Activated naive CD4-positive, alpha-beta T cell treated with anti-CD3 and anti-CD28 coated beads for 36 hours (primary cell): Measurements from ENCODE around the gene OPTC. TPM values are rescaled to one million over a fixed set of nuclear protein-coding genes. Genes with fewer than 3 reads are reported as not detected.
A peak's percentile ranks its signal among the peaks of the same experiment; 100 is the strongest.
"Not testable (repeated sequence)": the region's sequence is repeated elsewhere in the genome, so short reads cannot be mapped to it uniquely, and the experiment has no call there.

Experiments used
- CTCF ChIA-PET: fragments of 350-600 bp; sonication (Branson Sonifier 250); formaldehyde crosslinking; loops from one replicate; lab custom pipeline; 2021; ENCODE audit warnings: antibody characterized with exemption; lab: Charles Lee
- DNase-seq: peaks from one replicate; pipeline ENCODE4 v3.0.0-alpha.2; 2020
- H3K27ac Mint-ChIP-seq: one replicate; pipeline ENCODE4 v1.8.0; 2021; ENCODE audit warnings: mild to moderate bottlenecking, mixed read lengths
- H3K27me3 Mint-ChIP-seq: one replicate; pipeline ENCODE4 v1.8.0; 2021; ENCODE audit warnings: low read depth, mixed read lengths
- H3K36me3 Mint-ChIP-seq: one replicate; pipeline ENCODE4 v1.8.0; 2021; ENCODE audit warnings: low read depth, mixed read lengths
- H3K4me1 Mint-ChIP-seq: one replicate; pipeline ENCODE4 v1.8.0; 2021; ENCODE audit warnings: low read depth, mixed read lengths
- H3K4me3 Mint-ChIP-seq: one replicate; pipeline ENCODE4 v1.8.0; 2021; ENCODE audit warnings: mild to moderate bottlenecking, moderate library complexity, mixed read lengths
- H3K9me3 Mint-ChIP-seq: one replicate; pipeline ENCODE4 v1.8.0; 2021; ENCODE audit warnings: mixed read lengths
- intact Hi-C: fragments of 100-400 bp; cut with micrococcal nuclease; formaldehyde crosslinking; loops from one replicate; pipeline ENCODE4 v1.15.1; 2023
- total RNA-seq, 2 experiments: library from RNA; stranded (reverse); gene quantifications; one replicate each; pipeline ENCODE4 v1.2.3, GENCODE V29; 2021

OPTC gene
- total RNA-seq, 2 experiments from 2014 or later = not detected

DNA sequence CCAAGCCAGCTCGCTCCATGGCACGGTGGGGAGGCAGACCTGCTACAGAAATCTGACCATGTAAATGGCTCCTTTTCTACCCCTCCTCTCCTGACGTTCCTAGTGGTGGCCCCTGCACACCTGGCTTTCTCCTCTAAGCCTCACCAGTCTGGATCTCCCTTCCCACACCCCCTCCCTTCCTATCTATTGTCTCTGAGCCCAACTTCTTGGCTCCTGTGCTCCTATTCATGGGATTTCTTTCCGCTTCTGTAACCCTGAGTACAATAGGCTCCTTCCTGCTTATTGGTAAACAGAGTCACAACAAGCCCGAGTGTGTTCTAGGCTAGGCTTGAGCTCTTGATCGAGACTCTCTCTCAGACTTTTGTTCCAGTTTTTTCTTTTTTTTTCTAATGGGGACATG is 17.6 kb downstream of the OPTC start:
- Mint-ChIP-seq H3K4me1 (peaks cover 36% of the 10 kb centered on the region), H3K27ac (no peak overlapping the region)
- CTCF ChIA-PET = interaction anchor here (0.6 to 0.7 kb wide), 2 partner anchors 34 to 171 kb away, joined by 3 read pairs; no protein-coding TSS in a partner anchor

DNA sequence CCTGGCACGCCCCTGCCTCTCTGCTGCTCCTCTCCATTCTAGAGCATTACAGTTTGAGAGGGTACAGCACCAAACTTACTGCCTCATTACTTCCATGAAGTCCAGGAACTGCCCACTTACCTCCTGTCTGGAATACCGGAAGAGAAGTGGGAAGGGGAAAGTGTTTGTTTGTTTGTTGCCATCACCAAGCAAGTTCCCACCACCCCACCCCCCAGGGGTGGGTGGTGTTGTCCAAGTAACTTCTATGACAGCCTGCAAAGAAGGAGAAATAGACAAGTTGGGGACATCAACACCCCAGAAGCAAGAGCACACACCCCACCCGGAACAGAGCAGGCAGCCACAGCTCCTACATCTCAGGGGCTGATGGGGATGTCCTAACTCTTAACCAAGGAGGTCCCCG is 18.0 kb downstream of the OPTC start:
- H3K9me3 Mint-ChIP-seq = no peaks in the 10 kb centered on the region
- CTCF ChIA-PET = interaction anchor here (0.7 kb wide), 1 partner anchor 34 kb away, joined by 3 read pairs; no protein-coding TSS in a partner anchor
- H3K27ac Mint-ChIP-seq = no peak overlapping the region
- no peak for DNase-seq
- no peaks in the 10 kb centered on the region for H3K27me3 Mint-ChIP-seq
- peaks cover 36% of the 10 kb centered on the region for H3K4me1 Mint-ChIP-seq
- intact Hi-C loops = loop anchor here (2.0 kb wide), 2 partner anchors 95 to 115 kb away; partner anchors contain the start of gene ATP2B4
- no peaks in the 10 kb centered on the region for H3K36me3 Mint-ChIP-seq
- H3K4me3 Mint-ChIP-seq = no peak overlapping the region

More for the DNA sequence above, 17.6 kb downstream of the OPTC start:
- H3K36me3 Mint-ChIP-seq = no peaks in the 10 kb centered on the region
- no peaks in the 10 kb centered on the region for H3K27me3 Mint-ChIP-seq
- H3K4me3 Mint-ChIP-seq = no peak overlapping the region
- intact Hi-C loops = no loop called here
- no peaks in the 10 kb centered on the region for H3K9me3 Mint-ChIP-seq
- no peak for DNase-seq

DNA sequence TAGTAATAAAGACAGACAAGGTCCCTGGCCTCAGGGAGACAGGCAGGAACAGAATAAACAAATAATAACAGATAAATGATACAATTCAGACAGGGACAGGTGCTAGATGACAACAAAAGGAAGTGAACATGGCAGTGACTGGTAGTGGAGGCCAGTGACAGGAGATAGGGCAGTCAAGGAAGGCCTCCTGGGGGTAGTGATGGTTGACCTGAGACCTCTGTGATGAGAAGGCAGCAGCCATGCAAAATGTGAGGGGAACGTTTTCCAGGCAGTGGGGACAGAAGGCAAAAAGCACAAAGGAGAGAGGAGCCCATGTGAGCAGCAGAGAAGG is 18.5 kb downstream of the OPTC start:
- intact Hi-C loops = loop anchor here (2.0 kb wide), 2 partner anchors 94 to 114 kb away; partner anchors contain the start of gene ATP2B4
- Mint-ChIP-seq H3K27me3 (no peaks in the 10 kb centered on the region), H3K27ac (peak overlapping the region; percentile 82), H3K4me3 (no peak overlapping the region), H3K36me3 (no peaks in the 10 kb centered on the region), H3K4me1 (peaks cover 36% of the 10 kb centered on the region), H3K9me3 (no peaks in the 10 kb centered on the region)
- CTCF ChIA-PET = interaction anchor here (1.0 kb wide), 1 partner anchor 189 kb away, joined by 5 read pairs; no protein-coding TSS in a partner anchor
- DNase-seq = no peak

DNA sequence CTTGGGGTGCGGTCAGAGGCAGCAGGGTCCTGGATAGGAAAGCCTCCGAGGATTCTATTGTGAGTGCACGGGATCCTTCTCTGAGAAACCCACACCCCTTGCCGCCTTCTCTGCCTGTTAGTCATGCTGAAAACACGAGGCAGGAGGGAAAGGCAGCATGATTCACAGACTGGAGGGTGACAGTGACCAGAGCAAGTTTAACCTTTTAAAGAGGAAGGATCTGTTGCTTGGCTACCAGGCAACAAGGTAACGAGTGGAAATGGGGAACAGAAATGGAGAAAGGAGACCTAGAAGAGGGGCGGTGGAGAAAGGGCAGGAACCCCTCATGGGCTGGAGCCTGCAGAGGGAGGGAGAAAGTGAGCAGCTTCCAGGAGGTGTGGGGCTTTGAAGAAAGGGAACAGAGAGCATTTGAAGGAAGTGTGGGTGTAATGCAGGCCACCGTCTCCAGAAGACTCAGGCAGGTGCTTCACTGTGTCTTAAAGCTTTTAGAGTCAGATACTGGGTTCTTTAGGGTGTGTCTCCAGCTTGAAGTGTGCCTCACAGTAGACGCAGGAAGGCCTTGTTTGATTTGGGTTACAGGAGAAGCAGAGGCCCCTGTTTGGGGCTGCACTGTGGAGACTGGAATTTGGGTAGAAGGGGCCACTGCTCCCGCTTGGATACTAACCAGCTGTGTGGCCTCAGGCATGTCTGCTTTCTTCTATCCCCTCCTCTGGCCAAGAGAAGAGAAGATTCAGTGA is 19.1 kb downstream of the OPTC start:
- Mint-ChIP-seq H3K27ac (peak overlapping the region; percentile 82), H3K27me3 (no peaks in the 10 kb centered on the region), H3K4me1 (peaks cover 36% of the 10 kb centered on the region), H3K36me3 (no peaks in the 10 kb centered on the region), H3K4me3 (peak overlapping the region; percentile 42), H3K9me3 (no peaks in the 10 kb centered on the region)
- peak; percentile 83 for DNase-seq
- CTCF ChIA-PET = interaction anchor here (1.0 to 2.9 kb wide), 3 partner anchors 8 to 189 kb away, joined by 5 to 19 read pairs (median 5); no protein-coding TSS in a partner anchor
- intact Hi-C loops = loop anchor here (1.0 to 2.0 kb wide), 4 partner anchors 94 to 140 kb away; partner anchors contain the start of gene ATP2B4

DNA sequence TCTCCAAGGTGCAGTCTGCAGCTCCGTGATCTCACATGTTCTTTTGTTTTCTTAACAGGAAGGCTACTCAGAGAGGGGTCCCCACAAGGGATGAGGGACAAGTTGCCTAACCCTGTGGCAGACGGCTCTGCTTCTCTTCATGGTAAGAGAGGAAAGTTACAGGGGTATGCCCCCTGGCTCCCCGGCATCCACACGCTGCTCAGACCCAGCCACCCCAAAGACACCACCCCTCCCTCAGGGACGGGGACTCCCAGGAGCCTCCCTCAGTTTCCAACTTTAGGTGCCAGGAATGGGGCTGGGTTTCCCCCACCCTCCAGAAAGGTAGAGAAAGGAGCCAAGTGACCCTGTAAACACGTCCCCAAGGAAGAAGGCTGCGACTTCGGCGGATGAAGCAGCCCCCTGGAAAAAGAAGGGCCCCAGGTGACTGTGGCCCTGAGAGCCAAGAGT is 19.7 kb downstream of the OPTC start:
- H3K9me3 Mint-ChIP-seq = no peaks in the 10 kb centered on the region
- DNase-seq = peak; percentile 12
- peak overlapping the region; percentile 42 for H3K4me3 Mint-ChIP-seq
- intact Hi-C loops = loop anchor here (1.0 to 2.0 kb wide), 5 partner anchors 93 to 251 kb away; partner anchors contain the start of genes ATP2B4 and LAX1
- H3K27me3 Mint-ChIP-seq = no peaks in the 10 kb centered on the region
- H3K27ac Mint-ChIP-seq = peak overlapping the region; percentile 82
- H3K36me3 Mint-ChIP-seq = no peaks in the 10 kb centered on the region
- CTCF ChIA-PET = interaction anchor here (1.0 to 2.9 kb wide), 5 partner anchors 9 to 246 kb away, joined by 4 to 19 read pairs (median 5); no protein-coding TSS in a partner anchor
- H3K4me1 Mint-ChIP-seq = peaks cover 36% of the 10 kb centered on the region

DNA sequence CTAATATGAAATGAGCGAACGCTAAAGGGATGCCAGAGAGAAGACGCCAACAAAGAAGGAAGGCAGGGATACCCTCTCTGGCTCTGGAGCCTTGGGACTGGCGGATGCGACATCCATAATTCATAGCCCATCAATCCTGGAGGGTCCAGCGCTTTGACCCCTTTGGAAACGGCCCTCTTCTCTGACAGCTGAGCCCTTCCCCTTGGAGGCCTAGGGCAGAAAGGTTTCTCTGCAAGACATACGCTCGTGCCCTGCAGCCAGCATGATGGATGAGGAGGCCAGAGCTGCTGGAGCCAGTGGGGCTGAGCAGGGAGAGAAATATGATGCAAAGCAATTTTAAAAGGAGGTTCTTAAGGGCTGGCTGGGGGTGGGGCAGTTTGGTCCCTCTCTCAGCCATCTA is 22.2 kb downstream of the OPTC start:
- H3K27ac Mint-ChIP-seq = no peak overlapping the region
- CTCF ChIA-PET = interaction anchor here (0.6 to 1.9 kb wide), 2 partner anchors 9 to 206 kb away, joined by 3 to 4 read pairs; no protein-coding TSS in a partner anchor

DNA sequence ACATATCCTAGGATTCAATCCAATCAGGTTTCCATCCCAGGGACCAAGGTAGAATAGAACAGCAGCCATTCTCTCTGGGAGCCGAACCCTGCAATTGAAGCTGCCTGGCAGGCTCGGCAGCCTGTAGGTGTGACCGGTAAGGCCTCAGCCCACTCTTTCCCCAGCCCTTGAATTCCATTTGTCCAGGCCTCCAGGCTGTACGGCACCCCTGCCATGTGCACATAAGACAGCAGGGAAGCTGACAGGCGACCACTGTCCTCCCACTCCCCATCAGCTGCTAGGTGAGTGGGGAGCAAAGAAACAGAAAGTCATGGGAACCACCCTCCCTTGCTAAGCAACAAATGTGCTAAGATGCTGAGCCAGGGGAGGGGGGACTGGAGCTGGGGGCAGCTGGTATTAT is 23.0 kb downstream of the OPTC start:
- intact Hi-C loops = no loop called here
- Mint-ChIP-seq H3K4me1 (peaks cover 33% of the 10 kb centered on the region), H3K36me3 (no peaks in the 10 kb centered on the region), H3K9me3 (no peaks in the 10 kb centered on the region), H3K27ac (no peak overlapping the region), H3K4me3 (no peak overlapping the region), H3K27me3 (no peaks in the 10 kb centered on the region)
- DNase-seq = no peak
- CTCF ChIA-PET = interaction anchor here (0.6 to 1.9 kb wide), 3 partner anchors 9 to 207 kb away, joined by 3 to 4 read pairs (median 3); no protein-coding TSS in a partner anchor

More for the DNA sequence above, 22.2 kb downstream of the OPTC start:
- intact Hi-C loops = no loop called here
- Mint-ChIP-seq H3K27me3 (no peaks in the 10 kb centered on the region), H3K36me3 (no peaks in the 10 kb centered on the region), H3K4me1 (peaks cover 34% of the 10 kb centered on the region), H3K4me3 (no peak overlapping the region), H3K9me3 (no peaks in the 10 kb centered on the region)
- DNase-seq = no peak

DNA sequence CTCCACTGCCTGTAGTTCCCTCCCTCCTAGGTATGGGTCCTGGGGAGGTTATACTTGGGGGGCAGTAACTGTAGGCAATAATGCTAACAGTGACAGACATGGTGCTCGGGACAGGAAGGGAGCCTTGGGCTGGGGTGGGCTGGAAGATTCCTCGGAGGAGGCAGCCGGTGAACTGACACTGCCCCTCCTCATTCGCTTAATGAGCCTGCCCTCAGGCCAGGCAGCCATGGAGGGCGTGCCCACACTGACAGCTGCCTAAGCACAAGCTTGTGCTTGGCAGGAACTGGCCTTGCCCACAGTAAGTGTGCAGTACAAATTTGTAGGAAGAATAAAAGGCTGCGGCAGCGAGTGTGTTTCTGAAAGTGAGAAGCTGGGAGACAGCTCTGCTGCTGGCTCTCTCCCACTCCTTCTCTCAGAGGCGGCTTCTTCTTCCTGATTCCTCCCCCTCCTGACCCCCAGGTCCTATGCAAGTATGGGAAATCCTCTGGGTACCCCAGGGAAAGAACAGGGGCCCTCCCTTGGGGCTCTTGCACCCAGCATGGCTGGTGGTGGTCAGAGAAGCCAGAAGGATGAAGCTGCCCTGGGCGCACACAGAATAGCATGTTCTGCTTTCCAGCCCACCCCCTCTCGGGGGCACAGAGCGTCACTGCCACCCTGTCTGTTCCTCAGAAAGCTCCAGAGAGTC is 23.6 kb downstream of the OPTC start:
- H3K9me3 Mint-ChIP-seq = no peaks in the 10 kb centered on the region
- H3K27me3 Mint-ChIP-seq = no peaks in the 10 kb centered on the region
- H3K36me3 Mint-ChIP-seq = no peaks in the 10 kb centered on the region
- H3K4me3 Mint-ChIP-seq = no peak overlapping the region
- DNase-seq = no peak
- intact Hi-C loops = no loop called here
- CTCF ChIA-PET = interaction anchor here (0.7 to 1.9 kb wide), 4 partner anchors 10 to 49 kb away, joined by 3 to 4 read pairs (median 3); no protein-coding TSS in a partner anchor
- H3K27ac Mint-ChIP-seq = no peak overlapping the region
- peaks cover 27% of the 10 kb centered on the region for H3K4me1 Mint-ChIP-seq

DNA sequence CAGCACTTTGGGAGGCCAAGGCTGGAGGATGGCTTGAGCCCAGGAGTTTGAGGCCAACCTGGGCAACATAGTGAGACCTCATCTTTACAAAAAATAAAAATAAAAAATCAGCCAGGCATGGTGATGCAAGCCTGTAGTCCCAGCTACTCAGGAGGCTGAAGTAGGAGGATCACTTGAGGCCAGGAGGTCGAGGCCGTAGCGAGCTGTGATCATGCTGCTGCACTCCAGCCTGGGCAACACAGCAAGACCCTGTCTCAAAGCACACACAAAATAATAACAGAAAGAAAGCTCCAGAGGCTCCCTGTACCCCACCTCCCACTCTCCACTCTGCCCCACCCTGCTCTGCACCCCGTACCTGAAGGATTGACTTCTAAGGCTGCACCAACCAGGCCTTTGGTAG is 24.2 kb downstream of the OPTC start:
- H3K4me3 Mint-ChIP-seq, H3K27ac Mint-ChIP-seq, intact Hi-C loops, DNase-seq, H3K9me3 Mint-ChIP-seq, H3K27me3 Mint-ChIP-seq, H3K36me3 Mint-ChIP-seq: not testable (repeated sequence)
- peaks cover 21% of the 10 kb centered on the region for H3K4me1 Mint-ChIP-seq
- CTCF ChIA-PET = interaction anchor here (0.7 to 1.9 kb wide), 3 partner anchors 11 to 48 kb away, joined by 3 to 4 read pairs (median 3); no protein-coding TSS in a partner anchor

DNA sequence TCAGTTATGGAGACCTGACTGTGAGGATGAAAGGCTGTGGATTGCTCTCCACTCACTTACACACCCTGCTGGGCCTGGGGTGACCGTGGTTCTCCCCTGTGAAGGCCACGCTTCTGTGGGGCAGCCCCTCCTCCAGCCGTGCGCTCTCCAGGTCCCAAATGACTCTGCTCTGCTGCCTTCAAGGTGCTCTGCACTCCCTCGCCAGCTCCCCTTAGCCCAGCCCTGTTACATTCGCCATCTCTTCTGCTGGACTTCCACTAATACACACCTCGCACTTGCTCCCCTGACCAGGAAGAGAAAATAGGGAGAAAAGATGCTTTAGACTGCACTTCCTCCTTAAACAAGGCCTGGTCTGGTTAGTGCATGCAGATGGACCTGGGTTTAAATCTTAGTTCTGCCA is 24.6 kb downstream of the OPTC start:
- CTCF ChIA-PET = interaction anchor here (1.1 to 1.5 kb wide), 2 partner anchors 48 to 183 kb away, joined by 3 to 4 read pairs; no protein-coding TSS in a partner anchor
- Mint-ChIP-seq H3K9me3 (no peaks in the 10 kb centered on the region), H3K4me1 (peaks cover 17% of the 10 kb centered on the region), H3K36me3 (no peaks in the 10 kb centered on the region), H3K4me3 (no peak overlapping the region), H3K27ac (no peak overlapping the region), H3K27me3 (no peaks in the 10 kb centered on the region)
- DNase-seq = no peak
- intact Hi-C loops = no loop called here

DNA sequence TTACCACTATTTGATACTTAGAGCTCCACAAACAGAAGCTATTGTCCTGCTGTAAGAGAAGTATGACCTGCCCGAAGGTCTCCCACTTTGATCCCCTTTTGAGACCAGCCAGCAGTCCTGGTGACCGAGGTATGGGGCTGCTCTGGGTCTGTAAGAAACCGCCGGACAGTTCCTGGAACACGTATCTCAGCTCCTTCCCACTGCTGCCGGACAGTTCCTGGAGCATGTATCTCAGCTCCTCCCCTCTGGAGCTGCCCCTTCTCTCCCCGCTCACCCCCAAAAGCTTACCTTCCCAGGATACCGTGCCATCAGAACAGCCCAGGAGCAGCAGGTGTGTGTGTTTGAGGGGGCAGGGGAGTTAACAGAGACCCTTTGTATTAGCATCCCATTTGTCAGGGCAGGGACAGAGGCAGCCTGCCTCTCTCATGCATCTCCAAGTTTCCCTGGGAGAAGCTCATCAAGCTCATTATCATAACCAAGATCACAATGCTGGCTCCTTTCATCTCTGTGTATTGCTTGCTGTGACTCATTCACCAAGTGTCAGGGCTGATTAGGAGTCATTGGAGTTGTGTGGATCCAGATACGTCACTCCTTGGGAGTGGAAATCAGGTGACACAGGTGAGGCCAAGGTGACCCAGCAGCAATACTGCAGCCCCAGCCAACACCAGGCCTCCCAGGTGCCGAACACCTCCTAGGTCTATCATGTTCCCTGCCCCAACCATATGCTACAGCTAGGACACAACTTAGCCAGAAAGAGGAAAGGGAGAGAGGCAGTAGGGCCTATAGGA is 25.3 kb downstream of the OPTC start:
- no peaks in the 10 kb centered on the region for H3K27me3 Mint-ChIP-seq
- no peaks in the 10 kb centered on the region for H3K36me3 Mint-ChIP-seq
- H3K9me3 Mint-ChIP-seq = no peaks in the 10 kb centered on the region
- CTCF ChIA-PET = interaction anchor here (0.6 to 1.5 kb wide), 3 partner anchors 47 to 230 kb away, joined by 3 to 4 read pairs (median 3); no protein-coding TSS in a partner anchor
- DNase-seq = no peak
- H3K27ac Mint-ChIP-seq = no peak overlapping the region
- H3K4me1 Mint-ChIP-seq = peaks cover 10% of the 10 kb centered on the region
- intact Hi-C loops = no loop called here
- H3K4me3 Mint-ChIP-seq = no peak overlapping the region
